Small intestine (tissue), 7 donors: Measurements from ENCODE around the gene CD244. TPM values are rescaled to one million over a fixed set of nuclear protein-coding genes. Genes with fewer than 3 reads are reported as not detected.

Experiments used
- DNase-seq, 2 donors: peaks; one replicate each; pipeline versions ENCODE4 v3.0.0 to v3.0.0-alpha.2; 2013
- FAIRE-seq: peaks from 2 replicates; lab custom pipeline; 2012; peaks lifted over from hg19 to GRCh38; lab: Jason Lieb, UNC
- H3K27ac ChIP-seq, 3 donors: one replicate each; pipeline ENCODE4 v1.5.1; 2013; ENCODE audit warnings: low read length in 2 of 3, mild to moderate bottlenecking in 2 of 3, control low read depth in 1 of 3, inconsistent platforms in 1 of 3, low read depth in 1 of 3, moderate library complexity in 1 of 3
- H3K27me3 ChIP-seq, 3 donors: one replicate each; pipeline ENCODE4 v1.6.1; 2013; ENCODE audit warnings: low read length in 3 of 3, inconsistent platforms in 1 of 3; ENCODE audit not compliant: control insufficient read depth in 3 of 3, insufficient read depth in 3 of 3
- H3K36me3 ChIP-seq, 3 donors: one replicate each; pipeline ENCODE4 v1.6.1; 2013; ENCODE audit warnings: low read length in 3 of 3, inconsistent platforms in 1 of 3, low read depth in 1 of 3, mild to moderate bottlenecking in 1 of 3, moderate library complexity in 1 of 3; ENCODE audit not compliant: control insufficient read depth in 3 of 3, insufficient read depth in 2 of 3
- H3K4me1 ChIP-seq, 3 donors: one replicate each; pipeline ENCODE4 v1.6.1; 2013; ENCODE audit warnings: low read length in 2 of 3, inconsistent platforms in 1 of 3, low read depth in 1 of 3, mild to moderate bottlenecking in 1 of 3, moderate library complexity in 1 of 3; ENCODE audit not compliant: control insufficient read depth in 3 of 3, insufficient read depth in 2 of 3
- H3K4me3 ChIP-seq, 3 donors: one replicate each; pipeline ENCODE4 v1.5.1; 2013; ENCODE audit warnings: low read length in 3 of 3, control low read depth in 1 of 3, inconsistent platforms in 1 of 3, low read depth in 1 of 3, mild to moderate bottlenecking in 1 of 3, moderate library complexity in 1 of 3
- H3K9me3 ChIP-seq, 2 donors: one replicate each; pipeline ENCODE4 v1.6.1; 2013; ENCODE audit warnings: low read depth in 1 of 2, low read length in 1 of 2; ENCODE audit not compliant: control insufficient read depth in 2 of 2, insufficient read depth in 1 of 2
- WGBS, 3 donors: extraction: QIAGEN DNeasy Blood & Tissue Kit; methylation state at CpG; one replicate each; pipeline ENCODE4 v1.1.7; 2013; 5-methylcytosine and 5-hydroxymethylcytosine counted together
- polyA plus RNA-seq, 4 donors: library from polyadenylated mRNA; stranded (reverse) in 3 of 4; unstranded in 1 of 4; fragments of 200-250 nt in 3 of 4; fragments of 120-200 nt in 1 of 4; gene quantifications; one replicate each; pipeline versions ENCODE4 v1.2.1 to v1.2.3, GENCODE V29; 2013
- donor health status: healthy with polysubstance abuse.
- donor health status: control.
- donor health status: control.
- donor health status: Bipolar disorder and iron deficiency.
- donor health status: healthy.

Gene CD244
- polyA plus RNA-seq, 4 donors: 0.39 to 3.2 (median 1.1) TPM

DNA sequence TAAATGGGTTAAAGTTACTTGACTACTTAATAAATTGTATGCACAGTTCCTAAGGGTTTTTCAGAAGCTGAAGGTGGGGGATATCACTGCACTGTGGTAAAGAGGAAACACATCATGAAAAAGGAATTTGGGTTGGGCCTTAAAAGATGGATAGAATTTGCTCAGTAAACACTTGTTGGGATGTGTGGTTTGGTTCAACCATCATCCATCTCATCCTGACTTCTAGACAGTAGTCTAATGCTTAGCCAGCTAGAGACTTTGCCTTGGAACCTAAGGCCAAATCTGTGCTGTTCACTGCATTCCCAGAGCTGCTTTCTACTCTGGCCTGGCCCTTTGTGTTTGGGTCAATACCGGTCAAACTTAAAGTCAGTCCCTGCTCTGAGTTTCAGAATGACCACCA, 36.1 kb downstream of the CD244 start:
- DNase-seq: no peak
- Histone ChIP-seq H3K36me3 (no peaks in the 10 kb centered on the region), H3K4me1 (no peaks in the 10 kb centered on the region), H3K4me3 (no peak overlapping the region), H3K9me3 (no peaks in the 10 kb centered on the region), H3K27me3 (no peaks in the 10 kb centered on the region), H3K27ac (no peak overlapping the region)
- no peak for FAIRE-seq
- WGBS, 3 donors: 89 to 100% (median 93%) methylated on average over 1 of the region's 1 CpG

DNA sequence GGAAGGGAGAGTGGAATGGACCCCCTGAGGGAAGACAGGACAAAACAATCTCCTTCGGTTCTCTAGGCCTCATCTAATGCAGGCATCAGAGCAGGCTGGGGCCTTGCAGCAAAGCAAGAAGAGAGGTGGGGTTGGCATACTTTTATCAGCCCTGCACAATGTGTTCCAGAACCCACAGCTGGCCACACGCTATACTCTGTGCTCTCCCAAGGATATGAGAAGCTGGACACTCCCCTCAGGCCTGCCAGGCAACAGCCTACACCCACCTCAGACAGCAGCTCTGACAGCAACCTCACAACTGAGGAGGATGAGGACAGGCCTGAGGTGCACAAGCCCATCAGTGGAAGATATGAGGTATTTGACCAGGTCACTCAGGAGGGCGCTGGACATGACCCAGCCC, 39.4 kb downstream of the CD244 start:
- Histone ChIP-seq H3K9me3 (no peaks in the 10 kb centered on the region), H3K4me3 (no peak overlapping the region), H3K27ac (no peak overlapping the region), H3K27me3 (no peaks in the 10 kb centered on the region), H3K4me1 (no peaks in the 10 kb centered on the region), H3K36me3 (no peaks in the 10 kb centered on the region)
- DNase-seq (no peak), FAIRE-seq (no peak)
- 78 to 90% (median 87%) methylated on average over 3 of the region's 3 CpGs for whole genome bisulfite sequencing, 3 donors

DNA sequence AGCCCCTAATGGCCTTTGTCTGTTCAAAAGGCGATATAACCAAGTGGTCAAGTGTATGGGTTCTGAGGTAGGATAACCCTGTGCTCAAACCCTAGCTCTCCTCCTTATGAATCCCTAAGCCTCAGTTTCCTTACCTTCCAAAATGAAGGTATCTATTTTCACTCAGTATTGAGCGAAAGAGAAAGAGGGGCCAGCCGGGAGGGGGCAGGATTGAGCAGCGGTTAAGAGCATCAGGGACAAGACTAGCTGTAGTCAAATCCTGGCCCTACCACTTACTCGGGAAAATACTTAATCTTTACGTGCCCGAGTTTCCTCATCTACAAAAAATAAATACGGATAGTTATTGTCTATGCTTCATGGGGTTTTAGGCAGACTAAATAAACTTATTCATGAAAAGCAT, 41.1 kb downstream of the CD244 start:
- FAIRE-seq (no peak), DNase-seq (no peak)
- 83 to 89% (median 86%) methylated on average over 8 of the region's 8 CpGs for WGBS, 3 donors
- H3K27ac ChIP-seq: no peak overlapping the region
- no peak overlapping the region for H3K4me3 ChIP-seq
- no peaks in the 10 kb centered on the region for H3K4me1 ChIP-seq
- no peaks in the 10 kb centered on the region for H3K36me3 ChIP-seq
- H3K27me3 ChIP-seq: no peaks in the 10 kb centered on the region
- H3K9me3 ChIP-seq: no peaks in the 10 kb centered on the region

DNA sequence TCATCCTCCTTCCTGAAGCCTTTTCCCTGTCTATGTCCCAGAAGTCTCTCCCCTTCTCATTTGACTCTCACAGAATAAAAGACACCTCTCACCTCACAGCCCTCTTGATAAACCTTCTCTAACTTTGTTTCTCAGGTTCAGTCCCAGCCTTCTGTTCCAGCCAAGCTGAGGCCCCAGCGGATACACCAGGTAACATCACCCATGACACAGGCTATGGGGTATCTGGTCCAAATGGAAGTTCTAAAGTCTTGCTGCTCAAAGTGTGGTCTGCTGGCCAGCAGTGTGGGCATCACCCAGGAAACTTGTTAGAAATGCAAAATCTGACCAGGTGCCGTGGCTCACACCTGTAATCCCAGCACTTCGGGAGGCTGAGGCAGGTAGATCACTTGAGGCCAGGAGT, 43.5 kb downstream of the CD244 start:
- Histone ChIP-seq H3K4me3 (no peak overlapping the region), H3K27ac (no peak overlapping the region), H3K36me3 (no peaks in the 10 kb centered on the region), H3K27me3 (no peaks in the 10 kb centered on the region), H3K9me3 (no peaks in the 10 kb centered on the region), H3K4me1 (no peaks in the 10 kb centered on the region)
- DNase-seq (no peak), FAIRE-seq (no peak)
- 79 to 86% (median 81%) methylated on average over 3 of the region's 3 CpGs for WGBS, 3 donors

DNA sequence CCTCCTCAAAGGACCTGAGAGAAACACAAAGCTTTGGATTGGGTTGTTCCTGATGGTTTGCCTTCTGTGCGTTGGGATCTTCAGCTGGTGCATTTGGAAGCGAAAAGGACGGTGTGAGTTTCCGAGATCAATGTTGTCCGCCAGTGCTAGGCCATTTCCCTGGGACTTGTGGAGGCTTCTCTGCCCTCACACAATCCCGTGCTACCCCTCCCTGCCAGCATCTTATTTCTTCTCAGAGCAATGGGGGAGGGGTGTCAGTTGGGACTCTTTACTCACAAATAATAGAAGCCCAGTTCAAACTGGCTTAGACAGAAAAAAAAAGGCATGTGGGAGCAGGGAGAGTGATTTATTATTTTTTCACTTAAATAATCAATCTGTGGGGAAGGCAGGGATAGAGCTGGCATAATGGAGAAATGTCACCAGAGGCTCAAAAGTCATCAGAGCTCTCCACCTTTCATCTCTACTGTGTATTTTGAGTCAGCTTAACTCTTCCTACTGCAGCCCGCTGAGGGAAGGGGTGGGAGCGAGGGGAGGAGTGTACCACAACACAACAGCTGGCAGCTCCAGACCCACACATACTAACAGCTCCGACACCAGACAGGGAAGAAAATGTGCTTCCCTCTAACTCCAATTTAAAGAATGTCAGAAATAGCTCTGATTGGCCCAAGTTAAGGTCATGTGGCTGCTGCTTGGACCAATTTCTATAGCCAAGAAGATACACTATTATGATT, 44.3 kb downstream of the CD244 start:
- no peaks in the 10 kb centered on the region for H3K36me3 ChIP-seq
- no peak overlapping the region for H3K4me3 ChIP-seq
- DNase-seq: no peak
- H3K4me1 ChIP-seq: no peaks in the 10 kb centered on the region
- no peak for FAIRE-seq
- no peaks in the 10 kb centered on the region for H3K9me3 ChIP-seq
- H3K27me3 ChIP-seq: no peaks in the 10 kb centered on the region
- WGBS, 3 donors: 70 to 85% (median 85%) methylated on average over 9 of the region's 9 CpGs
- H3K27ac ChIP-seq: no peak overlapping the region

DNA sequence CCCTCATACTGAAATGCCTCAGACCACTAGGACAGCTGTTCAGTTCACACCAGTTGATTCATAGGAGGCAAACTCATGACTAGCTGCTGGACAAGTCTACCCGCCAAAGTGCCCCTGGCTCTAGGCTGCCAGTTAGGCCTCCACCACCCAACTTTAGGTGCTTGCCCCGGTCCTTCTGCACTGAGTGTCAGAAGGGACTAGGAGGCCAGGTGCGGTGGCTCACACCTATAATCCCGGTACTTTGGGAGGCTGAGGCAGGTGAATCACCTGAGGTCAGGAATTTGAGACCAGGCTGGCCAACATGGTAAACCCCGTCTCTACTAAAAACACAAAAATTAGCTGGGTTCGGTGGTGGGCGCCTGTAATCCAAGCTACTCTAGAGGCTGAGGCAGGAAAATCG, 47.8 kb downstream of the CD244 start:
- no peaks in the 10 kb centered on the region for H3K4me1 ChIP-seq
- H3K27me3 ChIP-seq: no peaks in the 10 kb centered on the region
- H3K9me3 ChIP-seq: no peaks in the 10 kb centered on the region
- no peak overlapping the region for H3K4me3 ChIP-seq
- no peak for FAIRE-seq
- no peak for DNase-seq
- H3K27ac ChIP-seq: no peak overlapping the region
- 90 to 96% (median 93%) methylated on average over 8 of the region's 8 CpGs for WGBS, 3 donors
- no peaks in the 10 kb centered on the region for H3K36me3 ChIP-seq

DNA sequence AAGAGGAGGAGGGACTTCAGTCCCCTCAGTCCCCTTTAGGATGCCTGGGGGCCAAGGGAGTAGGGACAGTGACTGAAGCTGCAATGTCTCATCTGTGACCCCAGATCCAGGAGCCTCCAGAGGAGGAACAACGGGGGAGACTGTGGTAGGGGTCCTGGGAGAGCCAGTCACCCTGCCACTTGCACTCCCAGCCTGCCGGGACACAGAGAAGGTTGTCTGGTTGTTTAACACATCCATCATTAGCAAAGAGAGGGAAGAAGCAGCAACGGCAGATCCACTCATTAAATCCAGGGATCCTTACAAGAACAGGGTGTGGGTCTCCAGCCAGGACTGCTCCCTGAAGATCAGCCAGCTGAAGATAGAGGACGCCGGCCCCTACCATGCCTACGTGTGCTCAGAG, 48.4 kb downstream of the CD244 start:
- no peaks in the 10 kb centered on the region for H3K9me3 ChIP-seq
- DNase-seq (no peak), FAIRE-seq (no peak)
- no peaks in the 10 kb centered on the region for H3K36me3 ChIP-seq
- no peak overlapping the region for H3K4me3 ChIP-seq
- no peaks in the 10 kb centered on the region for H3K4me1 ChIP-seq
- H3K27ac ChIP-seq: no peak overlapping the region
- 83 to 92% (median 83%) methylated on average over 6 of the region's 6 CpGs for WGBS, 3 donors
- H3K27me3 ChIP-seq: no peaks in the 10 kb centered on the region

DNA sequence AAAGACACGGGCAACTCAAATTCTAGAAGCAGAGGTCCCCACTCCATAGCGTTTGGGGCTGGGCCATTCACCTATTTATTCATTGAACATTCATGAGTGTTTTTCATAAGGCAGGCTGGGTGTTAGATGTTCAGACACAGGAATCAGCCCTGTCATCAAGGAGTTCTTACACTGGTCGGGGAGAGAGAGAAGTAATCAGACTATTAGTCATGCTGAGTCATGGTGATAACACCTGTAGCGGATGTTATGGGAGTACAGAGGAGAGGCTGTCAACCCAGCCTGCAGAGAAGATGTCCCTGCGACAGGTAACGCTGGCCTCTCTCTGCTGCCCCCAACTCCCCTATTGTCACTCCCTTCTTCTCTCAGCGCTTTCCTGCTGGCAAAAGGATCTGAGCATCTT, 49.5 kb downstream of the CD244 start:
- DNase-seq: peak; percentile 53 to 89
- no peak for FAIRE-seq
- H3K36me3 ChIP-seq: no peaks in the 10 kb centered on the region
- 27 to 65% (median 49%) methylated on average over 7 of the region's 7 CpGs for WGBS, 3 donors
- no peaks in the 10 kb centered on the region for H3K27me3 ChIP-seq
- no peak overlapping the region for H3K27ac ChIP-seq
- no peaks in the 10 kb centered on the region for H3K4me1 ChIP-seq
- no peak overlapping the region for H3K4me3 ChIP-seq
- no peaks in the 10 kb centered on the region for H3K9me3 ChIP-seq

DNA sequence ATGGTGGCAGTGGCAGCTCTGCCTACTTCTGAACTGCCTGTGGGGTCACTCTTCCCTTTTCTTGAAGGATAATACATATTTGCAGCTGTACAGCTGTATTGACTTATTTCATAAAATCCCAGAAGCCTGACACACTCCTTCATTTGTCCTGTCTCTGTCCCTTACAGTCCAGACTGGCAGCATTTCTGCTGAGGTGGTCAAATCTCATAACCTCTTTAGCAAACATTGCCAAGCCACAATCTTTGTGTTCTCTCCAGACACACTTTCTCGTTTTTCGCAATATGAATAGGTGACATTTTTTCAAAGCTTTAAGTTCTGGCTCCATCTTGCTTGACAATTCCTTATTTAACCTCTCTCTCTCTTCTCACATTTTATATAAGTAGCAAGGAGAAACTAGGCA, 51.5 kb downstream of the CD244 start:
- FAIRE-seq: no peak
- Histone ChIP-seq H3K36me3 (no peaks in the 10 kb centered on the region), H3K4me1 (no peaks in the 10 kb centered on the region), H3K27ac (no peak overlapping the region), H3K4me3 (no peak overlapping the region), H3K27me3 (no peaks in the 10 kb centered on the region), H3K9me3 (peaks cover 0 to 14% of the 10 kb centered on the region in 2 donors)
- WGBS, 3 donors: 84 to 91% (median 88%) methylated on average over 2 of the region's 2 CpGs
- no peak for DNase-seq
